CD4-positive, alpha-beta T cell treated with Interleukin-10 for 1 hour (primary cell): ENCODE measurements around the gene PIANP.
"Not testable (repeated sequence)": the region's sequence is repeated elsewhere in the genome, so short reads cannot be mapped to it uniquely, and the experiment has no call there.

Experiments used
- DNase-seq: peaks from one replicate; pipeline ENCODE4 v3.0.0-alpha.2; 2020

The PIANP gene

GRCh38 chr12:6700646-6701051, at the start of gene PIANP:
PIANP (minus strand) TSS chr12:6700815; CDS start chr12:6698061, 2,754 bp downstream.
- DNase-seq, result peak; percentile 47

- no peak for DNase-seq
Measured at GRCh38 chr12:6748761-6749160, 48.1 kb upstream of the PIANP start.

GRCh38 chr12:6747216-6747615, 46.6 kb upstream of the PIANP start:
- no peak for DNase-seq

- peak; percentile 32 for DNase-seq
Measured at GRCh38 chr12:6745741-6746525, 45.3 kb upstream of the PIANP start.

GRCh38 chr12:6743300-6743699, 42.7 kb upstream of the PIANP start:
- not testable (repeated sequence) for DNase-seq

- DNase-seq, result no peak
Measured at GRCh38 chr12:6742834-6743233, 42.2 kb upstream of the PIANP start.

- not testable (repeated sequence) for DNase-seq
Measured at GRCh38 chr12:6742080-6742479, 41.5 kb upstream of the PIANP start.

GRCh38 chr12:6736754-6737153, 36.1 kb upstream of the PIANP start:
- no peak for DNase-seq

- DNase-seq, result peak; percentile 53
Measured at GRCh38 chr12:6735448-6736191, 35.0 kb upstream of the PIANP start.

- DNase-seq, result no peak
Measured at GRCh38 chr12:6734506-6735387, 34.1 kb upstream of the PIANP start.

GRCh38 chr12:6730169-6730568, 29.6 kb upstream of the PIANP start:
- no peak for DNase-seq

GRCh38 chr12:6729186-6729585, 28.6 kb upstream of the PIANP start:
- no peak for DNase-seq

GRCh38 chr12:6725350-6725749, 24.7 kb upstream of the PIANP start:
- DNase-seq, result no peak

GRCh38 chr12:6724409-6724797, 23.8 kb upstream of the PIANP start:
- DNase-seq, result no peak

GRCh38 chr12:6723607-6724408, 23.2 kb upstream of the PIANP start, which contains the start of gene COPS7A:
COPS7A (plus strand) TSS chr12:6724046; CDS start chr12:6724657, 611 bp downstream.
- DNase-seq, result peak; percentile 98

GRCh38 chr12:6722863-6723262, 22.2 kb upstream of the PIANP start:
- no peak for DNase-seq

GRCh38 chr12:6716874-6717437, 16.3 kb upstream of the PIANP start:
- no peak for DNase-seq

- not testable (repeated sequence) for DNase-seq
Measured at GRCh38 chr12:6716031-6716873, 15.6 kb upstream of the PIANP start.

GRCh38 chr12:6708960-6709394, 8.4 kb upstream of the PIANP start:
- DNase-seq, result peak; percentile 39

GRCh38 chr12:6708351-6708750, 7.7 kb upstream of the PIANP start:
- not testable (repeated sequence) for DNase-seq

- no peak for DNase-seq
Measured at GRCh38 chr12:6703631-6704030, 3.0 kb upstream of the PIANP start.
